Measurements from ENCODE around the gene DNAJC11. TPM values are rescaled to one million over a fixed set of nuclear protein-coding genes. Genes with fewer than 3 reads are reported as not detected.
A peak's percentile ranks its signal among the peaks of the same experiment; 100 is the strongest.

Gene DNAJC11
- total and polyA plus RNA-seq, 4 donors = 15.5 to 31.5 (median 27.2) TPM

DNA sequence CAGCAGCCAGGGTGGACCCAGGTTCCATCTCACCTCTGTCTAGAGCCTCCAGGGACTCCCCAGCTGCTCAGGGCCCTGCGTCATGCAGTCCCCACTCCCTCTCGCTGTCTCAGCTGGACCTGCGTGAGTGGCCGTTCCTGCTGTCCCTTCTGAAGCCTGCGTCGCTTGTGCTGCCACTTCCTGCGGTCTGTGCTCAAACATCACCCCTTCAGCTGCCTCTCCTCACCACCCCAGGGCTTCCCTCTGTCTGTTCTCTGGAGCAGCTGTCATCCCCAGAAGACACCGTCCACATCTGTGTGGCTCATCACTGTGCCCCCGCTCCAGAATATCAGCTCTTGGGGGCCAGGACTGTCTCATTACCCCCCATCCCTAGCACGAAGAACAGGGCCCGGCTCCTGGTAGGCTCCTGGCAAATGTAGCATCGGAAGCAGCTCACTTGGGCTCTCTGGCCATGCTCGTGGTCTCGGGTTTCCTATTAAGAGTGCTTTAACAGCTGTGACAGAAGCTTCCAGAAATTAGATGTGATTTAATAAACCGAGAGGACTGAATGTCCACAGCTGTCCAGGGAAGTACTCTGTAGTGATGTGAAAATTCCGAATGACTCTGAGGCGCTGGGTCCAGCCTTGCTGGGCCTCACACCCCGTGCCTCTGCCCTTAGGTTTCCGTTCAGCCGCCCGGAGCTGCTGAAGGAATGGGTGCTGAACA is 73.6 kb downstream of the DNAJC11 start:
- intact Hi-C loops (cut with DNase I) = loop anchor here (5.0 kb wide), 2 partner anchors 36 to 46 kb away; no protein-coding TSS in a partner anchor
- H3K9me3 ChIP-seq (ENCODE audit: control insufficient read depth, low read length) = no peaks in the 10 kb centered on the region

DNA sequence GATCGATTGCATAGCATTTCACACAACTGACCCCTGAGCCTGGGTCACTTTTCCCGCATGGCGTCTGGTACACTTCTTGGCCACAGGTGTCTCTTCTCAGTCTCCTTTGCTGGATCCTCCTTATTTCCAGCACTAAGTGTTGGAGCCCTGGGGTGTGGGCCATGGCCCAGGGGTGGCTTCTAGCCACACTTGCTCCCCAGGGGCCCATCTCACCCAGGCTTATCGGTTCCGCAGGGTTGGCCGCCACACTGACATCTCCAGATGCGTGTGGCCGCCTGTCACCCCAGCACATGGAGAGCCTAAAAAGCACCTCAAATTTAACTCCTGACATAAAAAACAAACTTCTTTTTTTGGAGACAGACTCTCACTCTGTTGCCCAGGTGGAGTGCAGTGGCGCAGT is 74.6 kb downstream of the DNAJC11 start:
- H3K4me3 ChIP-seq (ENCODE audit: low read length in 2 of 2) = no peak overlapping the region
- intact Hi-C loops (cut with DNase I) = loop anchor here (5.0 kb wide), 2 partner anchors 35 to 45 kb away; no protein-coding TSS in a partner anchor
- H3K27me3 ChIP-seq (ENCODE audit: control insufficient read depth in 1 of 2, insufficient read depth in 2 of 2, low read length in 1 of 2) = no peaks in the 10 kb centered on the region
- peaks cover 0 to 2% of the 10 kb centered on the region in 2 donors for H3K36me3 ChIP-seq (ENCODE audit: control insufficient read depth in 1 of 2, insufficient read depth in 2 of 2, low read length in 1 of 2)
- H3K9me3 ChIP-seq (ENCODE audit: control insufficient read depth, low read length) = no peaks in the 10 kb centered on the region
- WGBS, 2 donors = 93 to 94% methylated on average over 9 of the region's 9 CpGs
- ATAC-seq (ENCODE audit: low FRiP score) = no peak
- DNase-seq = no peak
- no peaks in the 10 kb centered on the region for H3K4me1 ChIP-seq (ENCODE audit: control insufficient read depth in 1 of 2, insufficient read depth in 2 of 2, low read length in 2 of 2)
- H3K27ac ChIP-seq (ENCODE audit: low read depth in 1 of 2, low read length in 2 of 2) = no peak overlapping the region

More for the DNA sequence above, 73.6 kb downstream of the DNAJC11 start:
- no peaks in the 10 kb centered on the region for H3K4me1 ChIP-seq (ENCODE audit: control insufficient read depth in 1 of 2, insufficient read depth in 2 of 2, low read length in 2 of 2)
- no peaks in the 10 kb centered on the region for H3K27me3 ChIP-seq (ENCODE audit: control insufficient read depth in 1 of 2, insufficient read depth in 2 of 2, low read length in 1 of 2)
- DNase-seq (no peak), ATAC-seq (ENCODE audit: low FRiP score) (no peak)
- H3K27ac ChIP-seq (ENCODE audit: low read depth in 1 of 2, low read length in 2 of 2) = no peak overlapping the region
- no peak overlapping the region for H3K4me3 ChIP-seq (ENCODE audit: low read length in 2 of 2)
- 92 to 94% methylated on average over 21 of the region's 21 CpGs for WGBS, 2 donors
- H3K36me3 ChIP-seq (ENCODE audit: control insufficient read depth in 1 of 2, insufficient read depth in 2 of 2, low read length in 1 of 2) = peaks cover 0 to 4% of the 10 kb centered on the region in 2 donors

DNA sequence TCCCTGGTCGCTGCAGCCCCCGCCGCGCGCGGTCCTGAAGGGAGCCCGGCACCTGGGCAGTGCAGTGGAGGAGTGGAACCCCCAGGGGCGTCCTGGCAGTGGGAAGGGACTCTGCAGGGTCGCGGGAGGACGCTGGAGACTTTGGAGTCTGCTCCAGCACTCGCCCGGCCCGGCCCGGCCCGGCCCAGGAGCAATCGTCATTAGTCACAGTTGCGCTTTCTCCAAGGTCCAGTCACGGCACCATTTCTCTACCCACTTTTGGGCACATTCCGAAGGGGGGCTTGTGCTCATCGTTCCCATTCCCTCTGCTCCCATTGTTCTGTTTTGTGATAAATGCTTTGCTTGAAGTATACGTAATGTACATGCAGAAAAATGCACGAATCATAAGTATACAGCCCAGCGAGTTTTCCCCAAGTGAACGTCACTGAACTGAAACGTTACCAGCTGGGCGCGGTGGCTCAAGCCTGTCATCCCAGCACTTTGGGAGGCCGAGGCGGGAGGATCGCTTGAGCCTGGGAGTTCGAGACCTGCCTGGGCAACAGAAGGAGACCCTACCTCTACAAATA is 75.9 kb downstream of the DNAJC11 start:
- WGBS, 2 donors = 4% methylated on average over 31 to 32 of the region's 32 CpGs
- intact Hi-C loops (cut with DNase I) = loop anchor here (5.0 kb wide), 2 partner anchors 33 to 43 kb away; no protein-coding TSS in a partner anchor
- Histone ChIP-seq H3K4me3 (ENCODE audit: low read length in 2 of 2) (peak overlapping the region; percentile 86 to 89), H3K36me3 (ENCODE audit: control insufficient read depth in 1 of 2, insufficient read depth in 2 of 2, low read length in 1 of 2) (peaks cover 0 to 2% of the 10 kb centered on the region in 2 donors), H3K27me3 (ENCODE audit: control insufficient read depth in 1 of 2, insufficient read depth in 2 of 2, low read length in 1 of 2) (no peaks in the 10 kb centered on the region), H3K4me1 (ENCODE audit: control insufficient read depth in 1 of 2, insufficient read depth in 2 of 2, low read length in 2 of 2) (no peaks in the 10 kb centered on the region), H3K9me3 (ENCODE audit: control insufficient read depth, low read length) (no peaks in the 10 kb centered on the region), H3K27ac (ENCODE audit: low read depth in 1 of 2, low read length in 2 of 2) (peak overlapping the region in 1 of 2 donors; percentile 41)
- ATAC-seq (ENCODE audit: low FRiP score) (peak; percentile 4), DNase-seq (no peak)

DNA sequence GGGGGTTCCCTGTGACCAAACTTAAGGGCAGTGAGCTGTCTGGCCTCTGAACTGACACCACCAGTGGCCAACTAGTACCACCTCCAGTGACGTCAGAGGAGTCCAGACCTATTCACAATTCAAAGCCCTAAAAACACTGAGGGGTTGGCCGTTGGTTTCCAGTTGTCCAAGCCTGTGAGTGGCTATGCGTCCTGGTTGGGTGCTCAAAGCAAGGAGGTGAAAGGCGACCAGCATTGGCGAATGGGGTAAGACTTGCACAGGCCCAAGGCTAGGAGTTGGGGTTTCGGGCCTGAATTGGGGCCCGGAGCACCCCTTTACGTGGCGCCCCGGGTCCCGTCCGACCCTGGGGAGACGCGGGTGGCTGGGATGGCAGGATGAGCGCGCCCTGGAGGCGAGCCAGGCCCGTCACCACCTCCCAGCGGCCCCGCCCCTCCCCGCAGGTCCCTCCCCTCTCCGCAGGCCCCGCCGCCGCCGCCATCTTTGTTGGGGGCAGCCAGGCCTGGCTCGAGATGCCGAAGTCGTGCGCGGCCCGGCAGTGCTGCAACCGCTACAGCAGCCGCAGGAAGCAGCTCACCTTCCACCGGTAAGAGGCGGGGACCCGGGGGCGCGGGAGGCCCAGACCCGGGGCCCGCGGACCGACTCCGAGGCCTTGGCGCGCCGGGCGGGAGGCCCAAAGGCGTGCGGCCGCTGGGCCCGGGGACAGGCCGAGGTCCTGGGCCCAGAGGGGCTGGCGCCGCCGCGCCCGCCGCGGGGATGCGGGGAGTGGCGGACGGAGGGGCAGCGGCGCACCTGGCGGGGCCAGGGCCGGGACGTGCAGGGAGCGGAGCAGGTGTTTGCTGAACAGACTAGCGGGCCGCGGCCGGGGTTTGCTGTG is 76.7 kb downstream of the DNAJC11 start, which contains the start of gene THAP3:
THAP3 (plus strand) TSS at position 159 of the 874 bp plus-strand sequence; CDS start at position 510, 351 bp downstream.
- intact Hi-C loops (cut with DNase I) = loop anchor here (5.0 kb wide), 2 partner anchors 33 to 43 kb away; no protein-coding TSS in a partner anchor
- H3K4me1 ChIP-seq (ENCODE audit: control insufficient read depth in 1 of 2, insufficient read depth in 2 of 2, low read length in 2 of 2) = no peaks in the 10 kb centered on the region
- WGBS, 2 donors = 2 to 4% methylated on average over 53 to 73 of the region's 73 CpGs
- peaks cover 0 to 3% of the 10 kb centered on the region in 2 donors for H3K36me3 ChIP-seq (ENCODE audit: control insufficient read depth in 1 of 2, insufficient read depth in 2 of 2, low read length in 1 of 2)
- peak; percentile 93 for ATAC-seq (ENCODE audit: low FRiP score)
- DNase-seq = peak; percentile 93 to 97
- no peaks in the 10 kb centered on the region for H3K27me3 ChIP-seq (ENCODE audit: control insufficient read depth in 1 of 2, insufficient read depth in 2 of 2, low read length in 1 of 2)
- peak within 1 kb of the TSS; percentile 86 to 89 for H3K4me3 ChIP-seq (ENCODE audit: low read length in 2 of 2)
- H3K27ac ChIP-seq (ENCODE audit: low read depth in 1 of 2, low read length in 2 of 2) = peak within 1 kb of the TSS in 1 of 2 donors; percentile 85
- H3K9me3 ChIP-seq (ENCODE audit: control insufficient read depth, low read length) = no peaks in the 10 kb centered on the region

DNA sequence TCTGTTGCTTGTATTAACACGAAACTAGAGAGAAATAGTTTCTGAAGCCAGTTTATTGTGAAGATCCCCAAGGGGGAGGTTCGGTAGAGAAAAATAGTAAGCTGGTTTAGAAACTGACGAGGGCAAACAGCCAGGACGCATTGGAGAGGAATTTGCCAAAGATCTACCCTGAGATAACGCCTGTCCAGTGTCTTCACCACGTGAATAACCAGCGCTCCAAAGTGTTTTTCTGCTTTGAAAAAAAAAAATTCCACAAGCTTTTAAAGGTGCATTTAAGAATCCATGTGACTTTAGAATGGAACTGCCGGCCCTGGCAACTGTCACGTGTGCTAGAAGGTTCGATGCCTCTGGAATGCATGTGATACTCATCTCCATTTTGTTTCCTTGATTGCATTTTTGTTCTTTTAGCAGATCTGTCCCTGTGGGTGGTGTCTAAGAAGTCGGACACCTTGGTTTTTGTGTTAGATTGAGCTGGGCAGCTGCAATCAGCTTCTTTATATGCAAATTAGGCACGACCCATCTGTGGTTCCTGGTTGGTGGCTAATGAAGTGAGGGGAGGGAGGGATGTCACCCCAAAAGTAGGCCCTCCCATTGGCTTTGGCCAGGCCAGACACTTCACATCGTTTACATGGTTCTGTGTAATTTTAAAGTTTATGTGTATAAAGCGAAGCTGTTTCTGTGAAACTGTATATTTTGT is 78.2 kb downstream of the DNAJC11 start:
- no peaks in the 10 kb centered on the region for H3K9me3 ChIP-seq (ENCODE audit: control insufficient read depth, low read length)
- ATAC-seq (ENCODE audit: low FRiP score) (no peak), DNase-seq (no peak)
- 80 to 81% methylated on average over 14 of the region's 14 CpGs for WGBS, 2 donors
- intact Hi-C loops (cut with DNase I) = no loop called here
- H3K36me3 ChIP-seq (ENCODE audit: control insufficient read depth in 1 of 2, insufficient read depth in 2 of 2, low read length in 1 of 2) = peaks cover 0 to 3% of the 10 kb centered on the region in 2 donors
- H3K4me3 ChIP-seq (ENCODE audit: low read length in 2 of 2) = no peak overlapping the region
- no peaks in the 10 kb centered on the region for H3K27me3 ChIP-seq (ENCODE audit: control insufficient read depth in 1 of 2, insufficient read depth in 2 of 2, low read length in 1 of 2)
- no peaks in the 10 kb centered on the region for H3K4me1 ChIP-seq (ENCODE audit: control insufficient read depth in 1 of 2, insufficient read depth in 2 of 2, low read length in 2 of 2)
- no peak overlapping the region for H3K27ac ChIP-seq (ENCODE audit: low read depth in 1 of 2, low read length in 2 of 2)

DNA sequence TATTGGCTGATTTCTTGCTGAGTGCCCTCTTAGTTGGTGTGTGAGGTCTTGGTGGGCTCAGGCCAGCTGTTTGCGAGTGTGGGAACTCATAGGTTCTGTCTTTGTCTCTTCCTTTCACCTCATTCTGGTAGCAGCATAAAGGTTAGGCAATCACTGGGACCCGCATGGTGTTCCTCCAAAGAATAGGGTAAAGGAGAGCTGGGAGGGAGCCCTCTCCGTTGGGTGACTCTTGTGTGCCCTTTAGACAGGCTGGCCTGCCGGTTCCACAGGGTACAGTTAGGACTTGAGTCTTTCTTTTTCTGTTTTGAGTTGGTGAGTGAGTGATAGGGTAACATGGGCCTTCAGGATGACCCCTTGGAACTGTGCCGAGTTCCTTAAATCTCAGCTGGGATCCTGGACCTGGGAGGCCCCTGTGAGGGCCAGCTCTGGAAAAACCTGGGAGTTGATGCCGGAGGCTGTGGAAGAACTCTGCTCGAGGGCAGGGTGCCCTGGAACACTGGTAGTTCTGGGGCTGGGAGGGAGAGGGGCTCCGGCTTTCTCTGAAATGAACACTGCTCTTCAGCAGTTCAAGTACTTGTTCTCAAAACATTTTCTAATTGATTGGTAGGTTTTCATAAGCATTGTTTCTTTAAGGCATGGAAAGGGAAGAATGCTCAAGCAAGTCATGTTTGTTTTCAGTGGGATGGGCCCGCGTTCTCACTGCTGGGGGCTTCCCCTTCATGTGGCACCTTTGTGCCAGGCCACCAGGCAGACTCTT is 79.0 kb downstream of the DNAJC11 start:
- intact Hi-C loops (cut with DNase I) = no loop called here
- ATAC-seq (ENCODE audit: low FRiP score) (no peak), DNase-seq (no peak)
- Histone ChIP-seq H3K27ac (ENCODE audit: low read depth in 1 of 2, low read length in 2 of 2) (no peak overlapping the region), H3K4me3 (ENCODE audit: low read length in 2 of 2) (no peak overlapping the region), H3K9me3 (ENCODE audit: control insufficient read depth, low read length) (no peaks in the 10 kb centered on the region), H3K4me1 (ENCODE audit: control insufficient read depth in 1 of 2, insufficient read depth in 2 of 2, low read length in 2 of 2) (no peaks in the 10 kb centered on the region), H3K27me3 (ENCODE audit: control insufficient read depth in 1 of 2, insufficient read depth in 2 of 2, low read length in 1 of 2) (no peaks in the 10 kb centered on the region), H3K36me3 (ENCODE audit: control insufficient read depth in 1 of 2, insufficient read depth in 2 of 2, low read length in 1 of 2) (peaks cover 0 to 3% of the 10 kb centered on the region in 2 donors)
- WGBS, 2 donors = 81 to 84% methylated on average over 10 of the region's 10 CpGs

DNA sequence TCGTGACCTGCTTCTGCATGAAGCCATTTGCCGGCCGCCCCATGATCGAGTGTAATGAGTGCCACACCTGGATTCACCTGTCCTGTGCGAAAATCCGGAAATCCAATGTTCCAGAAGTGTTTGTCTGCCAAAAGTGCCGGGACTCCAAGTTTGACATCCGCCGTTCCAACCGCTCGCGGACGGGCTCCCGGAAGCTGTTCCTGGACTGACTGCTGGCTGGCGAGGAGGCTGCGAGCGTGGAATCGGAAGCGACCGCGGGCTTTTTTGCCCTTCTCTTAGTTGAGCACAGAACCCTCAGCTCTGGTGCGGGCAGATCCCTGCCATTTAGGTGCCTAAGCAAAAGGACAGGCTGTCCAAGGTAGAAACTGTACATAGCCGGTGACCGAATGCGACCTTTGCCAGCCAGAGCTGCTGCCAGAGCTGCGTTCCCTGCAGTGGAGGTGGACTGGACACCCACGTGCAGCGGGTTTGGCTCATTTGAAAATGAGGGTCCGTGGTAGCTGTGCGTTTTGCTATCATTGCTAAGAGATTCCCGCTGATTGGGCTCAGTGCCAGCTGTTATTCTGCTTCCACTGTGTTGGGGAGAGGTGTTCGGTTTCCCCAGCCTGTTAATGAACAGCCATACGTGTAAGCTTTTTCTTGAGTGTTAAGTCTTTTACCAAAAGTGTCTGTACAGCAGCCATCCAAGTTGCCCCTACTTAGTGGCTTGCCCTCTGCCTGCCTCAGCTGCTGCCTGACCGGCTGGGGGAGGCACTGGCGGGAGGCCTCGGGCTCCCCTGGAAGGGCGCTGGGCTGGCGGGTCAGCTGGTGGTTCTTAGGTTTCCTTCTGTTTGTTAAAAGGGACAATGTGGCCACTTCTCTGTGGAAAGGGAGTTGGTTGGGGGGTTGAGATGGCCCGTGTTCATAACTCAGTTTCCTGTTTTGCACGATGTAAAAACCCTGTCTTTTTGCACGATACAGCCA is 79.9 kb downstream of the DNAJC11 start:
- Histone ChIP-seq H3K4me1 (ENCODE audit: control insufficient read depth in 1 of 2, insufficient read depth in 2 of 2, low read length in 2 of 2) (no peaks in the 10 kb centered on the region), H3K4me3 (ENCODE audit: low read length in 2 of 2) (no peak overlapping the region), H3K27me3 (ENCODE audit: control insufficient read depth in 1 of 2, insufficient read depth in 2 of 2, low read length in 1 of 2) (no peaks in the 10 kb centered on the region), H3K36me3 (ENCODE audit: control insufficient read depth in 1 of 2, insufficient read depth in 2 of 2, low read length in 1 of 2) (peaks cover 0 to 3% of the 10 kb centered on the region in 2 donors), H3K9me3 (ENCODE audit: control insufficient read depth, low read length) (no peaks in the 10 kb centered on the region), H3K27ac (ENCODE audit: low read depth in 1 of 2, low read length in 2 of 2) (no peak overlapping the region)
- intact Hi-C loops (cut with DNase I) = no loop called here
- 89 to 90% methylated on average over 41 of the region's 41 CpGs for WGBS, 2 donors
- DNase-seq (no peak), ATAC-seq (ENCODE audit: low FRiP score) (no peak)
